Thoracic aorta (tissue), 2 donors: ENCODE data around the gene KIZ. TPM values are rescaled to one million over a fixed set of nuclear protein-coding genes. Genes with fewer than 3 reads are reported as not detected.

Source experiments
- ATAC-seq: fragments of 150-250 bp; one replicate; pipeline ENCODE4 v1.8.0; 2017; ENCODE audit warnings: low read depth; ENCODE audit not compliant: insufficient number of reproducible peaks, low FRiP score
- DNase-seq: peaks from one replicate; pipeline ENCODE4 v3.0.0-alpha.2; 2020; ENCODE audit warnings: low spot score
- H3K27ac ChIP-seq, 2 donors: fragments of 200-600 bp; sonication (generic); 1 replicate in 1 of 2; 2 replicates in 1 of 2; pipeline ENCODE4 v1.5.1; 2016; ENCODE audit warnings: mild to moderate bottlenecking in 2 of 2, moderate library complexity in 2 of 2
- H3K27me3 ChIP-seq: fragments of 200-600 bp; sonication (generic); replicated peaks from 2 replicates; pipeline ENCODE4 v1.6.0; 2016; ENCODE audit warnings: mild to moderate bottlenecking; ENCODE audit not compliant: insufficient read depth
- H3K36me3 ChIP-seq: fragments of 200-600 bp; sonication (generic); one replicate; pipeline ENCODE4 v1.5.1; 2016
- H3K4me1 ChIP-seq, 2 donors: fragments of 200-600 bp; sonication (generic); 1 replicate in 1 of 2; 2 replicates in 1 of 2; pipeline versions ENCODE4 v1.5.1 to v1.6.0; 2016; ENCODE audit warnings: low read depth in 2 of 2, mild to moderate bottlenecking in 1 of 2; ENCODE audit not compliant: control insufficient read depth in 1 of 2
- H3K4me3 ChIP-seq: fragments of 200-600 bp; sonication (generic); 2 replicates; pipeline ENCODE4 v1.5.1; 2016; ENCODE audit warnings: mild to moderate bottlenecking
- H3K9me3 ChIP-seq: fragments of 200-600 bp; sonication (generic); 2 replicates; pipeline ENCODE4 v1.5.1; 2016
- total RNA-seq, 2 donors: library from RNA; depleted of rRNA; stranded (reverse); fragments of >200 nt; gene quantifications; one replicate each; pipeline versions ENCODE4 v1.1.0 to v1.2.3, GENCODE V29; 2016
- TF ChIP-seq, protein P1 (sequence below): fragments of 200-600 bp; sonication (generic); IDR thresholded peaks from one replicate; pipeline ENCODE4 v1.5.1; 2019; ENCODE audit warnings: antibody characterized with exemption

The KIZ gene
- total RNA-seq, 2 donors from 2014 or later: 14.4 to 67.3 TPM

GRCh38 chr20:21225215-21225947 is 99.5 kb downstream of the KIZ start:
- Histone ChIP-seq H3K27ac (no peak overlapping the region), H3K36me3 (peaks cover 4% of the 10 kb centered on the region), H3K9me3 (no peaks in the 10 kb centered on the region), H3K4me3 (no peak overlapping the region), H3K4me1 (peaks cover 0 to 5% of the 10 kb centered on the region in 2 donors), H3K27me3 (no peaks in the 10 kb centered on the region)
- TF ChIP-seq, protein P1, sequence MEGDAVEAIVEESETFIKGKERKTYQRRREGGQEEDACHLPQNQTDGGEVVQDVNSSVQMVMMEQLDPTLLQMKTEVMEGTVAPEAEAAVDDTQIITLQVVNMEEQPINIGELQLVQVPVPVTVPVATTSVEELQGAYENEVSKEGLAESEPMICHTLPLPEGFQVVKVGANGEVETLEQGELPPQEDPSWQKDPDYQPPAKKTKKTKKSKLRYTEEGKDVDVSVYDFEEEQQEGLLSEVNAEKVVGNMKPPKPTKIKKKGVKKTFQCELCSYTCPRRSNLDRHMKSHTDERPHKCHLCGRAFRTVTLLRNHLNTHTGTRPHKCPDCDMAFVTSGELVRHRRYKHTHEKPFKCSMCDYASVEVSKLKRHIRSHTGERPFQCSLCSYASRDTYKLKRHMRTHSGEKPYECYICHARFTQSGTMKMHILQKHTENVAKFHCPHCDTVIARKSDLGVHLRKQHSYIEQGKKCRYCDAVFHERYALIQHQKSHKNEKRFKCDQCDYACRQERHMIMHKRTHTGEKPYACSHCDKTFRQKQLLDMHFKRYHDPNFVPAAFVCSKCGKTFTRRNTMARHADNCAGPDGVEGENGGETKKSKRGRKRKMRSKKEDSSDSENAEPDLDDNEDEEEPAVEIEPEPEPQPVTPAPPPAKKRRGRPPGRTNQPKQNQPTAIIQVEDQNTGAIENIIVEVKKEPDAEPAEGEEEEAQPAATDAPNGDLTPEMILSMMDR: no peak
- DNase-seq: no peak
- ATAC-seq: no peak

- peaks cover 14% of the 10 kb centered on the region for H3K36me3 ChIP-seq
- H3K4me3 ChIP-seq: no peak overlapping the region
- ATAC-seq: no peak
Observed at GRCh38 chr20:21228511-21228910, 102.6 kb downstream of the KIZ start.

GRCh38 chr20:21229163-21229562 is 103.3 kb downstream of the KIZ start:
- no peak for ATAC-seq
- no peak for DNase-seq
- H3K4me3 ChIP-seq: no peak overlapping the region
- H3K36me3 ChIP-seq: peaks cover 14% of the 10 kb centered on the region
- no peaks in the 10 kb centered on the region for H3K27me3 ChIP-seq
- no peaks in the 10 kb centered on the region for H3K9me3 ChIP-seq
- H3K27ac ChIP-seq: no peak overlapping the region
- TF ChIP-seq, protein P1: no peak
- H3K4me1 ChIP-seq: peaks cover 0 to 5% of the 10 kb centered on the region in 2 donors

More at GRCh38 chr20:21228511-21228910, 102.6 kb downstream of the KIZ start:
- H3K27ac ChIP-seq: no peak overlapping the region
- TF ChIP-seq, protein P1: no peak
- H3K27me3 ChIP-seq: no peaks in the 10 kb centered on the region
- DNase-seq: no peak
- H3K4me1 ChIP-seq: peaks cover 0 to 5% of the 10 kb centered on the region in 2 donors
- no peaks in the 10 kb centered on the region for H3K9me3 ChIP-seq

GRCh38 chr20:21230220-21230619 is 104.3 kb downstream of the KIZ start:
- Histone ChIP-seq H3K4me1 (peaks cover 0 to 5% of the 10 kb centered on the region in 2 donors), H3K4me3 (no peak overlapping the region), H3K27ac (no peak overlapping the region), H3K9me3 (no peaks in the 10 kb centered on the region), H3K36me3 (peaks cover 14% of the 10 kb centered on the region), H3K27me3 (no peaks in the 10 kb centered on the region)
- no peak for ATAC-seq
- DNase-seq: no peak
- TF ChIP-seq, protein P1: no peak

DNA sequence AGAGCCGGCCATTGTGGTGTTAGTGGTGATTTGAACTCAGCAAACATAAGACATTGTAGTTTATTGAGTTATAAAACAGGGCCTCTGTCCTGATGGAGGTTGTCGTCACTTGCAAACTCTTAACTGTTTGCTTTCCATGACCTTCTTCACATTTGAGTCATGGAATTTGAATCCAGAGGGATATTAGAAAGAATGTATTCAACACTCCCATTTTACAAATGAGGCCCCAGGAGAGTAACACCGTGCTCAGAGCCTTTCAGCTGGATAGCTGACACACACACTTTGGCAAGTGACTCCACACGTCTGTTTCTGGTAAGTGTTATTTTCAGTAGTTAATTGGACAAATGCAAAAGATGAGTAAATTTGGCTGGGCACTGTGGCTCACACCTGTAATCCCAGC is 104.8 kb downstream of the KIZ start:
- H3K36me3 ChIP-seq: peaks cover 14% of the 10 kb centered on the region
- ATAC-seq (no peak), DNase-seq (no peak)
- H3K9me3 ChIP-seq: no peaks in the 10 kb centered on the region
- no peak overlapping the region for H3K4me3 ChIP-seq
- H3K27ac ChIP-seq: no peak overlapping the region
- H3K27me3 ChIP-seq: no peaks in the 10 kb centered on the region
- peaks cover 0 to 5% of the 10 kb centered on the region in 2 donors for H3K4me1 ChIP-seq
- TF ChIP-seq, protein P1: no peak
